CD4-positive, alpha-beta memory T cell (primary cell): Measurements from ENCODE around the gene XPNPEP2. TPM values are rescaled to one million over a fixed set of nuclear protein-coding genes. Genes with fewer than 3 reads are reported as not detected.

Experiments
- CTCF ChIA-PET: fragments of 350-600 bp; sonication (Branson Sonifier 250); formaldehyde crosslinking; loops from one replicate; lab custom pipeline; 2021; ENCODE audit warnings: inconsistent platforms; ENCODE audit not compliant: partially characterized antibody; lab: Charles Lee
- POLR2A ChIA-PET: fragments of 350-600 bp; sonication (Branson Sonifier 250); formaldehyde crosslinking; loops from one replicate; lab custom pipeline; 2021; ENCODE audit not compliant: partially characterized antibody; lab: Charles Lee
- DNase-seq, 5 donors: peaks; one replicate each; pipeline versions ENCODE4 v3.0.0 to v3.0.0-alpha.2; 2020 to 2022; ENCODE audit warnings: mixed read lengths in 1 of 5
- H3K27ac ChIP-seq: one replicate; pipeline ENCODE4 v1.7.0; 2013; ENCODE audit warnings: low read depth, low read length
- H3K27me3 ChIP-seq: 2 replicates; pipeline ENCODE4 v1.7.0; 2013; ENCODE audit warnings: mild to moderate bottlenecking, low read length, moderate library complexity; ENCODE audit not compliant: insufficient read depth
- H3K36me3 ChIP-seq: 2 replicates; pipeline ENCODE4 v1.7.0; 2013; ENCODE audit warnings: mild to moderate bottlenecking, low read length, moderate library complexity; ENCODE audit not compliant: insufficient read depth
- H3K4me1 ChIP-seq: 2 replicates; pipeline ENCODE4 v1.7.0; 2013; ENCODE audit warnings: mild to moderate bottlenecking, low read length, moderate library complexity; ENCODE audit not compliant: insufficient read depth
- H3K4me3 ChIP-seq, 2 donors: one replicate each; pipeline ENCODE4 v1.7.0; 2013; ENCODE audit warnings: low read length in 2 of 2, mild to moderate bottlenecking in 1 of 2
- H3K9me3 ChIP-seq, 2 donors: one replicate each; pipeline ENCODE4 v1.7.0; 2013; ENCODE audit warnings: low read length in 2 of 2, control low read depth in 1 of 2; ENCODE audit not compliant: control insufficient read depth in 1 of 2
- H3K27ac Mint-ChIP-seq, 7 donors: one replicate each; pipeline ENCODE4 v1.8.0; 2020 to 2021; ENCODE audit warnings: mixed read lengths in 7 of 7, mild to moderate bottlenecking in 6 of 7, inconsistent platforms in 3 of 7, moderate library complexity in 3 of 7
- H3K27me3 Mint-ChIP-seq, 2 donors: one replicate each; pipeline ENCODE4 v1.8.0; 2020 to 2021; ENCODE audit warnings: mixed read lengths in 2 of 2
- H3K36me3 Mint-ChIP-seq, 2 donors: one replicate each; pipeline ENCODE4 v1.8.0; 2020 to 2021; ENCODE audit warnings: mixed read lengths in 2 of 2, inconsistent platforms in 1 of 2, mild to moderate bottlenecking in 1 of 2
- H3K4me1 Mint-ChIP-seq, 4 donors: one replicate each; pipeline ENCODE4 v1.8.0; 2020 to 2021; ENCODE audit warnings: mixed read lengths in 4 of 4, mild to moderate bottlenecking in 1 of 4
- H3K4me3 Mint-ChIP-seq, 8 donors: one replicate each; pipeline ENCODE4 v1.8.0; 2020 to 2021; ENCODE audit warnings: mixed read lengths in 8 of 8, mild to moderate bottlenecking in 7 of 8, moderate library complexity in 6 of 8, inconsistent platforms in 3 of 8
- H3K9me3 Mint-ChIP-seq, 8 donors: one replicate each; pipeline ENCODE4 v1.8.0; 2020 to 2021; ENCODE audit warnings: mixed read lengths in 8 of 8, mild to moderate bottlenecking in 5 of 8, inconsistent platforms in 3 of 8, moderate library complexity in 1 of 8
- intact Hi-C: fragments of 100-400 bp; cut with micrococcal nuclease; formaldehyde crosslinking; loops from one replicate; pipeline ENCODE4 v1.15.1; 2023
- polyA plus RNA-seq, 2 donors: library from polyadenylated mRNA; unstranded; fragments of 300-500 nt; fragmentation: Illumina TruSeq; gene quantifications; one replicate each; pipeline ENCODE4 v1.2.3, GENCODE V29; 2021
- total RNA-seq, 2 experiments: library from RNA; stranded (reverse); gene quantifications; one replicate each; pipeline ENCODE4 v1.2.3, GENCODE V29; 2021

Gene XPNPEP2
- total and polyA plus RNA-seq, 4 experiments from 2014 or later, result 0.32 to 0.90 (median 0.41) TPM

- CTCF ChIA-PET, result no interaction called here
- Mint-ChIP-seq H3K9me3 (no peaks in the 10 kb centered on the region), H3K27ac (no peak overlapping the region)
Measured at GRCh38 chrX:129746557-129747470, 8.0 kb downstream of the XPNPEP2 start.

GRCh38 chrX:129747533-129747932 lies 8.8 kb downstream of the XPNPEP2 start:
- H3K27me3 ChIP-seq, result no peaks in the 10 kb centered on the region
- Mint-ChIP-seq H3K4me3 (no peak overlapping the region), H3K36me3 (no peaks in the 10 kb centered on the region), H3K4me1 (peaks cover 25 to 42% (median 31%) of the 10 kb centered on the region in 4 donors), H3K27ac (no peak overlapping the region), H3K9me3 (no peaks in the 10 kb centered on the region), H3K27me3 (no peaks in the 10 kb centered on the region)
- POLR2A ChIA-PET, result interaction anchor here (0.6 to 0.9 kb wide), 2 partner anchors 11 to 31 kb away, joined by 3 read pairs; no protein-coding TSS in a partner anchor
- DNase-seq, result no peak
- H3K4me3 ChIP-seq, result no peak overlapping the region
- peaks cover 34% of the 10 kb centered on the region for H3K4me1 ChIP-seq
- CTCF ChIA-PET, result no interaction called here
- no peaks in the 10 kb centered on the region for H3K9me3 ChIP-seq
- no peak overlapping the region for H3K27ac ChIP-seq
- H3K36me3 ChIP-seq, result no peaks in the 10 kb centered on the region
- intact Hi-C loops, result no loop called here

More at GRCh38 chrX:129746557-129747470, 8.0 kb downstream of the XPNPEP2 start:
- Mint-ChIP-seq H3K27me3 (no peaks in the 10 kb centered on the region), H3K4me1 (peaks cover 25 to 44% (median 32%) of the 10 kb centered on the region in 4 donors), H3K36me3 (no peaks in the 10 kb centered on the region), H3K4me3 (no peak overlapping the region)
- H3K27ac ChIP-seq, result no peak overlapping the region
- no peaks in the 10 kb centered on the region for H3K36me3 ChIP-seq
- no peak overlapping the region for H3K4me3 ChIP-seq
- intact Hi-C loops, result no loop called here
- H3K9me3 ChIP-seq, result no peaks in the 10 kb centered on the region
- no peaks in the 10 kb centered on the region for H3K27me3 ChIP-seq
- H3K4me1 ChIP-seq, result peaks cover 34% of the 10 kb centered on the region
- no peak for DNase-seq
- POLR2A ChIA-PET, result interaction anchor here (0.6 to 1.2 kb wide), 4 partner anchors 11 to 33 kb away, joined by 3 read pairs; partner anchors contain the start of gene SASH3

- intact Hi-C loops, result no loop called here
- no peak overlapping the region for H3K4me3 Mint-ChIP-seq
- H3K4me3 ChIP-seq, result no peak overlapping the region
- H3K36me3 ChIP-seq, result no peaks in the 10 kb centered on the region
- H3K9me3 Mint-ChIP-seq, result no peaks in the 10 kb centered on the region
- ChIA-PET CTCF (no interaction called here), POLR2A (no interaction called here)
- no peak overlapping the region for H3K27ac ChIP-seq
- H3K4me1 Mint-ChIP-seq, result peaks cover 21 to 37% (median 26%) of the 10 kb centered on the region in 4 donors
- no peaks in the 10 kb centered on the region for H3K9me3 ChIP-seq
- no peaks in the 10 kb centered on the region for H3K27me3 ChIP-seq
- no peak overlapping the region for H3K27ac Mint-ChIP-seq
- DNase-seq, result no peak
- no peaks in the 10 kb centered on the region for H3K36me3 Mint-ChIP-seq
- no peaks in the 10 kb centered on the region for H3K27me3 Mint-ChIP-seq
- peaks cover 29% of the 10 kb centered on the region for H3K4me1 ChIP-seq
Measured at GRCh38 chrX:129748305-129748704, 9.5 kb downstream of the XPNPEP2 start.

- intact Hi-C loops, result no loop called here
- no peaks in the 10 kb centered on the region for H3K9me3 ChIP-seq
- no peak overlapping the region for H3K4me3 ChIP-seq
- H3K4me1 ChIP-seq, result peaks cover 21% of the 10 kb centered on the region
- H3K9me3 Mint-ChIP-seq, result no peaks in the 10 kb centered on the region
- no peak overlapping the region for H3K27ac Mint-ChIP-seq
- DNase-seq, result no peak
- no peaks in the 10 kb centered on the region for H3K27me3 Mint-ChIP-seq
- H3K27ac ChIP-seq, result no peak overlapping the region
- ChIA-PET POLR2A (no interaction called here), CTCF (no interaction called here)
- H3K4me3 Mint-ChIP-seq, result no peak overlapping the region
- H3K4me1 Mint-ChIP-seq, result peaks cover 16 to 36% (median 23%) of the 10 kb centered on the region in 4 donors
- no peaks in the 10 kb centered on the region for H3K27me3 ChIP-seq
- H3K36me3 Mint-ChIP-seq, result no peaks in the 10 kb centered on the region
- H3K36me3 ChIP-seq, result no peaks in the 10 kb centered on the region
Measured at GRCh38 chrX:129749069-129749468, 10.3 kb downstream of the XPNPEP2 start.

- peaks cover 9 to 36% (median 21%) of the 10 kb centered on the region in 4 donors for H3K4me1 Mint-ChIP-seq
- no peak overlapping the region for H3K4me3 Mint-ChIP-seq
- Histone ChIP-seq H3K27me3 (no peaks in the 10 kb centered on the region), H3K4me3 (no peak overlapping the region), H3K36me3 (no peaks in the 10 kb centered on the region), H3K4me1 (peaks cover 20% of the 10 kb centered on the region), H3K27ac (no peak overlapping the region), H3K9me3 (no peaks in the 10 kb centered on the region)
- no peaks in the 10 kb centered on the region for H3K27me3 Mint-ChIP-seq
- DNase-seq, result no peak
- ChIA-PET CTCF (no interaction called here), POLR2A (interaction anchor here (35.3 kb wide), 1 partner anchor 34 kb away, joined by 1390 read pairs; the partner anchor contains the start of gene SASH3)
- H3K36me3 Mint-ChIP-seq, result no peaks in the 10 kb centered on the region
- intact Hi-C loops, result no loop called here
- H3K27ac Mint-ChIP-seq, result no peak overlapping the region
- no peaks in the 10 kb centered on the region for H3K9me3 Mint-ChIP-seq
Measured at GRCh38 chrX:129750971-129751370, 12.2 kb downstream of the XPNPEP2 start.

- H3K4me3 Mint-ChIP-seq, result peak overlapping the region in 4 of 8 donors; percentile 9 to 62 (median 28)
Measured at GRCh38 chrX:129754056-129755024, 15.6 kb downstream of the XPNPEP2 start.

More at GRCh38 chrX:129754056-129755024, 15.6 kb downstream of the XPNPEP2 start:
- Mint-ChIP-seq H3K9me3 (no peaks in the 10 kb centered on the region), H3K4me1 (peaks cover 23 to 63% (median 44%) of the 10 kb centered on the region in 4 donors), H3K27ac (peak overlapping the region; percentile 20 to 86 (median 66)), H3K36me3 (no peaks in the 10 kb centered on the region), H3K27me3 (no peaks in the 10 kb centered on the region)
- H3K36me3 ChIP-seq, result no peaks in the 10 kb centered on the region
- H3K9me3 ChIP-seq, result no peaks in the 10 kb centered on the region
- no peak overlapping the region for H3K4me3 ChIP-seq
- DNase-seq, result no peak
- H3K4me1 ChIP-seq, result peaks cover 51% of the 10 kb centered on the region
- H3K27ac ChIP-seq, result no peak overlapping the region
- intact Hi-C loops, result loop anchor here (5.0 kb wide), 1 partner anchor 43 kb away; no protein-coding TSS in a partner anchor
- ChIA-PET CTCF (interaction anchor here (0.9 to 5.9 kb wide), 6 partner anchors 14 to 77 kb away, joined by 3 to 31 read pairs (median 7); no protein-coding TSS in a partner anchor), POLR2A (interaction anchor here (3.4 to 35.3 kb wide), 2 partner anchors 10 to 31 kb away, joined by 10 to 1390 read pairs; partner anchors contain the start of gene SASH3)
- H3K27me3 ChIP-seq, result no peaks in the 10 kb centered on the region
